Right lobe of liver (tissue), 6 donors: ENCODE data around the gene PHF12. TPM values are rescaled to one million over a fixed set of nuclear protein-coding genes. Genes with fewer than 3 reads are reported as not detected.
"Not testable (repeated sequence)": the region's sequence is repeated elsewhere in the genome, so short reads cannot be mapped to it uniquely, and the experiment has no call there.

Source experiments
- ATAC-seq, 4 donors: fragments of 200-7000 bp; cut with Tn5 transposase; one replicate each; pipeline ENCODE4 v1.9.1; 2020; ENCODE audit warnings: mild to moderate bottlenecking in 4 of 4, moderate library complexity in 4 of 4
- DNase-seq, 3 donors: peaks; one replicate each; pipeline ENCODE4 v3.0.0-alpha.2; 2020
- H3K27ac ChIP-seq, 3 donors: fragments of 200-600 bp; one replicate each; pipeline ENCODE4 v1.8.0; 2022
- H3K27me3 ChIP-seq, 2 donors: fragments of 200-600 bp; one replicate each; pipeline ENCODE4 v1.8.0; 2022
- H3K36me3 ChIP-seq, 4 donors: fragments of 200-600 bp; sonication (generic) in 1 of 4; one replicate each; pipeline versions ENCODE4 v1.5.1 to v1.8.0; 2017 to 2022; ENCODE audit warnings: control low read depth in 1 of 4
- H3K4me1 ChIP-seq, 4 donors: fragments of 200-600 bp; sonication (generic) in 1 of 4; one replicate each; pipeline versions ENCODE4 v1.5.1 to v1.8.0; 2017 to 2022; ENCODE audit warnings: control low read depth in 1 of 4
- H3K4me3 ChIP-seq, 3 donors: fragments of 200-600 bp; one replicate each; pipeline ENCODE4 v1.8.0; 2022
- H3K9me3 ChIP-seq, 4 donors: fragments of 200-600 bp; sonication (generic) in 1 of 4; one replicate each; pipeline versions ENCODE4 v1.5.1 to v1.8.0; 2017 to 2022; ENCODE audit warnings: control low read depth in 1 of 4
- CTCF ChIP-seq, 4 donors: fragments of 200-600 bp in 3 of 4; fragments of 450-650 bp in 1 of 4; IDR thresholded peaks; one replicate each; pipeline versions ENCODE4 v1.5.1 to v1.8.0; 2016 to 2022; ENCODE audit warnings: antibody characterized with exemption in 4 of 4, mild to moderate bottlenecking in 2 of 4
- POLR2A ChIP-seq: fragments of 450-650 bp; IDR thresholded peaks from one replicate; pipeline ENCODE4 v1.6.1; 2017; ENCODE audit warnings: antibody characterized with exemption, mild to moderate bottlenecking
- WGBS: methylation state at CpG from one replicate; pipeline ENCODE4 v1.1.6; 2018; ENCODE audit warnings: low coverage, low lambda C conversion rate; ENCODE audit not compliant: insufficient coverage; ENCODE audit errors: missing lambda C conversion rate; 5-methylcytosine and 5-hydroxymethylcytosine counted together
- intact Hi-C, 2 donors: fragments of 100-400 bp; cut with DNase I; formaldehyde crosslinking; loops; one replicate each; pipeline versions ENCODE4 v1.11.2 to v1.14.1; 2022
- total RNA-seq, 6 experiments: library from RNA; depleted of rRNA in 2 of 6; stranded (reverse); fragments of >200 nt in 2 of 6; fragmentation: NEBNext Ultra II Directional in 3 of 6; extraction: Animal tissue kit (Norgen Biotek cat#: 25700) in 3 of 6; gene quantifications; one replicate each; pipeline versions ENCODE4 v1.1.0 to v1.2.4, GENCODE V29; 2016 to 2023
- donor health status: DM: no; HTN: yes; CAD: no.
- donor health status: DM: no; HTN: no; CAD: no.
- donor health status: DM: no; HTN: no; CAD: no.
- donor health status: DM: no; HTN: yes; CAD: no.
- donor health status: DM: no; HTN: yes; CAD: no.

Gene PHF12
- total RNA-seq, 6 experiments from 2014 or later = 13.0 to 33.1 (median 17.4) TPM

GRCh38 chr17:28935744-28936460 lies 15.4 kb downstream of the PHF12 start:
- intact Hi-C loops = no loop called here
- no peaks in the 10 kb centered on the region for H3K36me3 ChIP-seq
- peak in 1 of 3 donors; percentile 23 for DNase-seq
- no peak for TF ChIP-seq POLR2A
- no peak for TF ChIP-seq CTCF (IDR thresholded peaks at IDR 0.05)
- H3K27me3 ChIP-seq = no peaks in the 10 kb centered on the region
- WGBS = 58% methylated on average over 8 of the region's 8 CpGs
- no peak overlapping the region for H3K4me3 ChIP-seq
- peaks cover 0 to 51% (median 23%) of the 10 kb centered on the region in 4 donors for H3K4me1 ChIP-seq
- H3K9me3 ChIP-seq = no peaks in the 10 kb centered on the region
- no peak for ATAC-seq
- H3K27ac ChIP-seq = peak overlapping the region in 2 of 3 donors; percentile 56 to 67

- H3K27ac ChIP-seq, H3K9me3 ChIP-seq, H3K4me3 ChIP-seq, ATAC-seq, H3K36me3 ChIP-seq, H3K27me3 ChIP-seq, intact Hi-C loops: not testable (repeated sequence)
- peak in 1 of 3 donors; percentile 7 for DNase-seq
- peaks cover 0 to 42% (median 18%) of the 10 kb centered on the region in 4 donors for H3K4me1 ChIP-seq
- WGBS = 96% methylated on average over 4 of the region's 8 CpGs
Observed at GRCh38 chr17:28934508-28934907, 16.8 kb downstream of the PHF12 start.

GRCh38 chr17:28929787-28930186 lies 21.5 kb downstream of the PHF12 start:
- Histone ChIP-seq H3K4me1 (peaks cover 0 to 4% (median 0%) of the 10 kb centered on the region in 4 donors), H3K9me3 (no peaks in the 10 kb centered on the region), H3K36me3 (peaks cover 0 to 14% (median 3%) of the 10 kb centered on the region in 4 donors), H3K4me3 (no peak overlapping the region), H3K27ac (no peak overlapping the region), H3K27me3 (no peaks in the 10 kb centered on the region)
- TF ChIP-seq POLR2A (no peak), CTCF (IDR thresholded peaks at IDR 0.05) (no peak)
- WGBS = 94% methylated on average over 2 of the region's 2 CpGs
- no peak for ATAC-seq
- no peak for DNase-seq
- intact Hi-C loops = no loop called here

- intact Hi-C loops = no loop called here
- WGBS = 75% methylated on average over 2 of the region's 2 CpGs
- H3K4me3 ChIP-seq = no peak overlapping the region
- peaks cover 0 to 4% (median 0%) of the 10 kb centered on the region in 4 donors for H3K4me1 ChIP-seq
- H3K27me3 ChIP-seq = no peaks in the 10 kb centered on the region
- no peak for TF ChIP-seq POLR2A
- TF ChIP-seq CTCF (IDR thresholded peaks at IDR 0.05) = no peak
- ATAC-seq = peak in 1 of 4 donors; percentile 37
- H3K9me3 ChIP-seq = no peaks in the 10 kb centered on the region
- no peak for DNase-seq
- no peak overlapping the region for H3K27ac ChIP-seq
- peaks cover 0 to 23% (median 9%) of the 10 kb centered on the region in 4 donors for H3K36me3 ChIP-seq
Observed at GRCh38 chr17:28928061-28928460, 23.3 kb downstream of the PHF12 start.

GRCh38 chr17:28926786-28927185 lies 24.5 kb downstream of the PHF12 start:
- intact Hi-C loops = no loop called here
- ATAC-seq = no peak
- no peak for DNase-seq
- peaks cover 0 to 4% (median 0%) of the 10 kb centered on the region in 4 donors for H3K4me1 ChIP-seq
- WGBS = 95% methylated on average over 3 of the region's 4 CpGs
- TF ChIP-seq CTCF (IDR thresholded peaks at IDR 0.05) = no peak
- TF ChIP-seq POLR2A = no peak
- H3K27me3 ChIP-seq = no peaks in the 10 kb centered on the region
- peak overlapping the region; percentile 15 to 65 (median 39) for H3K27ac ChIP-seq
- H3K9me3 ChIP-seq = no peaks in the 10 kb centered on the region
- H3K36me3 ChIP-seq = peaks cover 0 to 35% (median 11%) of the 10 kb centered on the region in 4 donors
- no peak overlapping the region for H3K4me3 ChIP-seq
